ENCODE data around the gene ABCA13.

The ABCA13 gene

GRCh38 chr7:48384180-48384752 lies 213.0 kb downstream of the ABCA13 start:
- TF ChIP-seq CTCF (conservative IDR thresholded peaks at IDR 0.05; ENCODE audit: low read length), result no peak
- TF ChIP-seq EZH2phosphoT487 (IDR thresholded peaks at IDR 0.05; ENCODE audit: borderline replicate concordance), result no peak

GRCh38 chr7:48387932-48388331 lies 216.7 kb downstream of the ABCA13 start:
- no peak overlapping the region for H3K4me2 ChIP-seq (ENCODE audit: low read depth, low read length, poor library complexity, severe bottlenecking)
- no peaks in the 10 kb centered on the region for H3F3A ChIP-seq (ENCODE audit: low read depth)
- H3K9me2 ChIP-seq (replicated peaks; ENCODE audit: low read depth, low read length), result no peaks in the 10 kb centered on the region
- no peaks in the 10 kb centered on the region for H3K9me3 ChIP-seq (ENCODE audit: insufficient read depth, low read depth, low read length)
- no peak overlapping the region for H2AFZ ChIP-seq (ENCODE audit: low read length)
- H3K9ac ChIP-seq (ENCODE audit: low read depth, low read length, poor library complexity, severe bottlenecking), result no peak overlapping the region
- H3K36me3 ChIP-seq (ENCODE audit: insufficient read depth, low read length), result no peaks in the 10 kb centered on the region
- no peak overlapping the region for H3K4me3 ChIP-seq (ENCODE audit: low read length, poor library complexity, severe bottlenecking)
- TF ChIP-seq EZH2phosphoT487 (IDR thresholded peaks at IDR 0.05; ENCODE audit: borderline replicate concordance), result no peak
- no peak for TF ChIP-seq CTCF (conservative IDR thresholded peaks at IDR 0.05; ENCODE audit: low read length)
- H3K79me2 ChIP-seq (ENCODE audit: insufficient read depth, low read length), result no peaks in the 10 kb centered on the region
- H3K27me3 ChIP-seq (ENCODE audit: insufficient read depth, low read length, poor library complexity, severe bottlenecking), result no peaks in the 10 kb centered on the region
- no peaks in the 10 kb centered on the region for H4K20me1 ChIP-seq (ENCODE audit: insufficient read depth, low read length, poor library complexity, severe bottlenecking)
- H3K4me1 ChIP-seq (ENCODE audit: insufficient read depth, low read length, poor library complexity, severe bottlenecking), result no peaks in the 10 kb centered on the region

More at GRCh38 chr7:48384180-48384752, 213.0 kb downstream of the ABCA13 start:
- H3K9me3 ChIP-seq (ENCODE audit: insufficient read depth, low read depth, low read length), result no peaks in the 10 kb centered on the region
- H3K4me1 ChIP-seq (ENCODE audit: insufficient read depth, low read length, poor library complexity, severe bottlenecking), result no peaks in the 10 kb centered on the region
- H3K9me2 ChIP-seq (replicated peaks; ENCODE audit: low read depth, low read length), result no peaks in the 10 kb centered on the region
- no peaks in the 10 kb centered on the region for H4K20me1 ChIP-seq (ENCODE audit: insufficient read depth, low read length, poor library complexity, severe bottlenecking)
- H3K79me2 ChIP-seq (ENCODE audit: insufficient read depth, low read length), result no peaks in the 10 kb centered on the region
- no peak overlapping the region for H2AFZ ChIP-seq (ENCODE audit: low read length)
- no peak overlapping the region for H3K4me2 ChIP-seq (ENCODE audit: low read depth, low read length, poor library complexity, severe bottlenecking)
- no peak overlapping the region for H3K9ac ChIP-seq (ENCODE audit: low read depth, low read length, poor library complexity, severe bottlenecking)
- no peaks in the 10 kb centered on the region for H3F3A ChIP-seq (ENCODE audit: low read depth)
- H3K27me3 ChIP-seq (ENCODE audit: insufficient read depth, low read length, poor library complexity, severe bottlenecking), result no peaks in the 10 kb centered on the region
- H3K4me3 ChIP-seq (ENCODE audit: low read length, poor library complexity, severe bottlenecking), result no peak overlapping the region
- H3K36me3 ChIP-seq (ENCODE audit: insufficient read depth, low read length), result no peaks in the 10 kb centered on the region

- no peak for TF ChIP-seq CTCF (conservative IDR thresholded peaks at IDR 0.05; ENCODE audit: low read length)
- TF ChIP-seq EZH2phosphoT487 (IDR thresholded peaks at IDR 0.05; ENCODE audit: borderline replicate concordance), result no peak
- no peak overlapping the region for H3K9ac ChIP-seq (ENCODE audit: low read depth, low read length, poor library complexity, severe bottlenecking)
- H2AFZ ChIP-seq (ENCODE audit: low read length), result no peak overlapping the region
- no peaks in the 10 kb centered on the region for H3K4me1 ChIP-seq (ENCODE audit: insufficient read depth, low read length, poor library complexity, severe bottlenecking)
- no peaks in the 10 kb centered on the region for H3K9me2 ChIP-seq (replicated peaks; ENCODE audit: low read depth, low read length)
- no peaks in the 10 kb centered on the region for H4K20me1 ChIP-seq (ENCODE audit: insufficient read depth, low read length, poor library complexity, severe bottlenecking)
- H3K9me3 ChIP-seq (ENCODE audit: insufficient read depth, low read depth, low read length), result no peaks in the 10 kb centered on the region
- no peak overlapping the region for H3K4me2 ChIP-seq (ENCODE audit: low read depth, low read length, poor library complexity, severe bottlenecking)
- H3K36me3 ChIP-seq (ENCODE audit: insufficient read depth, low read length), result no peaks in the 10 kb centered on the region
- no peaks in the 10 kb centered on the region for H3K79me2 ChIP-seq (ENCODE audit: insufficient read depth, low read length)
- no peaks in the 10 kb centered on the region for H3K27me3 ChIP-seq (ENCODE audit: insufficient read depth, low read length, poor library complexity, severe bottlenecking)
- H3F3A ChIP-seq (ENCODE audit: low read depth), result no peaks in the 10 kb centered on the region
- no peak overlapping the region for H3K4me3 ChIP-seq (ENCODE audit: low read length, poor library complexity, severe bottlenecking)
These were observed 217.7 kb downstream of the ABCA13 start for GRCh38 chr7:48388911-48389310.

Measured in Loucy (cell line).